ENCODE data around the gene YPEL1. TPM values are rescaled to one million over a fixed set of nuclear protein-coding genes. Genes with fewer than 3 reads are reported as not detected.
"Not testable (repeated sequence)": the region's sequence is repeated elsewhere in the genome, so short reads cannot be mapped to it uniquely, and the experiment has no call there.

YPEL1 gene
- total RNA-seq, 1 donor from 2014 or later: 8.2 TPM

DNA sequence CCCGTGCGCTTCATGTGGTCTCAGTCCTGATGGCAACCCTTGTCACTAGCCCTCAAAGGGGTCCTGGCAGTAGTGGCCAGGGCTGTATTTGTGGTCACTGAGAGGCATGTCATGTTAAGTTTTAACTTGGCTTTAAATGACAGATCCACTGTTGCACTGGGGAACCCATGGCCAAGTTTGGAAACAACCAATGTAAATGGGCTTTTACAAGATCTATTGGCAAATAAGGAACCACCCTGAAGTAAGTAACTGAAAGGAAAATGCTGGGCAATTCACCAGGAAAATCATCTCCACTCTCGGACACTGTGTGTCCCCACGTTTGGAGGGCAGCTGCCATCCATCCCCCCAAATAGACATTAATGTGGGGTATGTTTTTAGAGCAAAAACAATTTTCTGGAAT is 8.4 kb downstream of the YPEL1 start:
- intact Hi-C loops (cut with DNase I): no loop called here
- DNase-seq (ENCODE audit: low spot score): no peak
- no peak for ATAC-seq

DNA sequence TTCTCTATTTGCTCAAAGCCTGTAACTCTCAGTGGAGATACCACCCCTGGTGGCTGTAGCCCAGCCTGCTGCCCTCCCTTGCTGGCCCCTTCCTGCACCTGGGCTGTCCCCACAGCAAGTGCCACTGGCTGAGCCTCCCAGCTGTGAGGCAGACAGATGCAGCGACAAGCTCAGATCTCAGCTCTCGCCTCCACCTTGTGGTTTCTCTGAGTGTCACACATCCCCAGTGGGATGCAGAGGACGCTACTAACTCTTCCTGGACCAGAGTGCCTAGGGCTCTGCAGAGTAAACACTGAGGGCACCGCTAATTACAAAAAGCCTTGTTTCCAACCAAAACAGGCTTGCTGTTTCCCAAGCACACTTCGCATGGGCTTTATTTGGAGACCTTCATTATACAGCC is 8.9 kb downstream of the YPEL1 start:
- DNase-seq (ENCODE audit: low spot score): no peak
- intact Hi-C loops (cut with DNase I): no loop called here
- no peak for ATAC-seq

DNA sequence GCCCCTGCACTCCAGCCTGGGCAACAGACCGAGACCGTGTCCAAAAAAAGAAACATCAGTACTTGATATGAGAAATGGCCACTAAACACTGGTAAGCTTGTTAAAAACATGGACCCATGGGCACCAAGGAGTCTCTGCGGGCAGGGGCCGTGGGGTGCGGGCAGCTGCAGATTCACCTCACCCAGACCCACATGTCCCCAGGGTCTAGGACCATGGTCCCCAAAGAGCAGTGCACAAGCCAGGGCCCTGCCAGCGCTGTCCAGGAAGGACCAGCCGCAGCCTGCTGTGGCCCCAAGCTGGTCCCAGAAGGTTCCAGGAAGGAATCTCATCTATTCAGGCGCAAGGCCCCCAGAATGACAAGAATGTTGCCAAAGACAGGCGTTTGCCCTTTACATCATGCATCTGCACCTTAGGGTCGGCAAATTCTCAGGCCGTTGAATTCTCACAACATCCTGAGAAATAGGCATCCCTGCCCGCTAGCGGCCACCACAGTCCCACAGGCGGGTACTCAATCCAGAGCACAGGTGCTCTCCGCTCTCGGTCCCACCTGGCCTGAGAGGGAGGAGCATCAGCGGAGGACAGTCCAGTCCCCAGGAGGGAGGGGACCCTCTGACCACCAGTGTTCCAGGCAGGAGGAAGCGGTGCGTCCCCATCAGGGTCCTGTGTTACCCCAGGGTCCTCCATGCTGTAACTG is 9.5 kb downstream of the YPEL1 start:
- intact Hi-C loops (cut with DNase I): no loop called here
- no peak for ATAC-seq

DNA sequence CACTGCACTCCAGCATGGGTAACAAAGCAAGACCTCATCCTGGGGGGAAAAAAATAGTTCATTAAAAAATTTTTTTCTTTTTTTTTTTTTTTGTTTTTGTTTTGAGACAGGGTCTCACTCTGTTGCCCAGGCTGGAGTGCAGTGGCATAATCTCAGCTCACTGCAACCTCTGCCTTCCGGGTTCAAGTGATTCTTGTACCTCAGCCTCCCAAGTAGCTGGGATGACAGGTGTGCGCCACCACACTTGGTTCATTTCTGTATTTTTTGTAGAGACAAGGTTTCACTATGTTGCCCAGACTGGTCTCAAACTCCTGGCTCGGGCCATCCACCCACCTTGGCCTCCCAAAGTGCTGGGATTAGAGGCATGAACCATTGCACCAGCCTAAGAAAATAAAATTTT is 11.1 kb downstream of the YPEL1 start:
- DNase-seq (ENCODE audit: low spot score); ATAC-seq; intact Hi-C loops (cut with DNase I): not testable (repeated sequence)

More for the DNA sequence above, 9.5 kb downstream of the YPEL1 start:
- no peak for DNase-seq (ENCODE audit: low spot score)

DNA sequence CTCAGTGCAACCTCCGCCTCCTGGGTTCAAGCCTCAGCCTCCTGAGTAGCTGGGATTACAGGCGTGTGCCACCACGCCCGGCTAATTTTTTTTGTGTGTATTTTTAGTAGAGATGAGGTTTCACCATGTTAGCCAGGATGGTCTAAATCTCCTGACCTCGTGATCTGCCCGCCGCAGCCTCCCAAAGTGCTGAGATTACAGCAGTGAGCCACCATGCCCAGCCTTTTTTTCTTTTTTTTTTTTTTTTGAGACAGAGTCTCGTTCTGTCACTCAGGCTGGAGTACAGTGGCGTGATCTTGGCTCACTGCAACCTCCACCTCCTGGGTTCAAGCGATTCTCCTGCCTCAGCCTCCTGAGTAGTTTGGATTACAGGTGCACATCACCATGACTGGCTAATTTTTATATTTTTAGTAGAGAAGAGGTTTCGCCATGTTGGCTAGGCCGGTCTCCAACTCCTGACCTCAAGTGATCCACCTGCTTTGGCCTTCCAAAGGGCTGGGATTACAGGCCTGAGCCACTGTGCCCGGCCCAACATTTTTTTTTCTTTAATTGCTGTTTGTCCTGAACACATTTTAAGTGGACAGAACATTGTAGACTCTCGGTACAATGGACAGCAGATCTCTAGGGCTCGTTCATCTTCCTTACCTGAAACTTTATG is 14.3 kb downstream of the YPEL1 start:
- intact Hi-C loops (cut with DNase I): not testable (repeated sequence)

DNA sequence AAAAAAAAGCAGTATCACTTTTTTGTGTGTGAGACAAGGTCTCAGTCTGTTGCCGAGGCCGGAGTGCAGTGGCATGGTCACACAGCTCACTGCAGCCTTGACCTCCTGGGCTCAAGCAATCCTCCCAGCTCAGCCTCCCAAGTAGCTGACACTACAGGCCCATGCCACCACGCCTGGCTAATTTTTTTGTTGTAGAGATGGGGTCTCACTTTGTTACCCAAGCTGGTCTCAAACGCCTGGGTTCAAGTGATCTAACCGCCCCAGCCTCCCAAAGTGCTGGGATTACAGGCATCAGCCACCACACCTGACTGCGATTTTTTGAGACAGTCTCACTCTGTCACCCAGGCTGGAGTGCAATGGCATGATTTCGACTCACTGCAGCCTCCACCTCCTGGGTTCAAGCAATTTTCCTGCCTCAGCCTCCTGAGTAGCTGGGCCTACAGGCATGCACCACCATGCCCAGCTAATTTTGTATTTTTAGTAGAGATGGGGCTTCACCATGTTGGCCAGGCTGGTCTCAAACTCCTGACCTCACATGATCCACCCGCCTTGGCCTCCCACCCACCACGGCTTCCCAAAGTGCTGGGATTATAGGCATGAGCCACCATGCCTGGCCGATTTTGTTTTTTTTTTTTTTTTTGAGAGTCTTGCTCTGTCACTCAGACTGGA is 15.3 kb downstream of the YPEL1 start:
- ATAC-seq; intact Hi-C loops (cut with DNase I); DNase-seq (ENCODE audit: low spot score): not testable (repeated sequence)

More for the DNA sequence above, 14.3 kb downstream of the YPEL1 start:
- ATAC-seq; DNase-seq (ENCODE audit: low spot score): not testable (repeated sequence)

DNA sequence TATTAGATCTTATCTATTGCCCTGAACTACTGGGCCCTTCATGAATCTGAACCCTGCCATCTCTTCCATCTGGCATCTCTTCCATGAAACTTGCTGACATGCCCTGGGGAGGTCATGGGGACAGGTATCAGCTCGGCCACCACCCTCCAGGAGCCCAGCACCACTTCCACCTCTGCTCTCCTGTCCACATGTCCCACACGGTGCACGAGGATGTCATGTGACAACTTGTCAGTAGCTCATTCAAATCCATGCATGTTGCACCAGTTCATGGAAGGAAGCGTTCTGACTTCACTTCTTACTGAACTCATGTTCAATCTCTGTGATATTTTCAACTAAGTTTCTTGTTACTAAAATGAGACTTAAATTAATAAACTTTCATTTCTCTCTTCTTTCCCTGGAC is 16.6 kb downstream of the YPEL1 start:
- ATAC-seq (no peak), DNase-seq (ENCODE audit: low spot score) (no peak)
- intact Hi-C loops (cut with DNase I): no loop called here

DNA sequence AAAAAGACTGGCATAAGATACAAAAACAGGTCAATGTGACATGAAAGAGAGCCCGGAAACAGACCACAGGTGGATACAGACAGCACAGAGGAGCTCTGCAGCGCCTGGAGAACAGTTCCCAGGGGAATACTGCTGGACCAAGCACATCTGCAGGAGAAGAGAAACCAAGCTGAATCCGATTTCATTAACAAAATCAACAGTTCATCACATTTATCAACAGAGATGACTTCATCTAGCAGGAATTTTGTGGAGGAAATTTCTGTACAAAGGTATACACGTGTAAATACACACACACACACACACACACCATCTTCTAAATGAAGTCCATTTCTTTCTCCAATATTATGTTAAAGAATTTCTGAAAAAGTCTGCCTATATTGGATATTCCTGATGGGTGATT is 17.1 kb downstream of the YPEL1 start:
- ATAC-seq (no peak), DNase-seq (ENCODE audit: low spot score) (no peak)
- intact Hi-C loops (cut with DNase I): no loop called here

DNA sequence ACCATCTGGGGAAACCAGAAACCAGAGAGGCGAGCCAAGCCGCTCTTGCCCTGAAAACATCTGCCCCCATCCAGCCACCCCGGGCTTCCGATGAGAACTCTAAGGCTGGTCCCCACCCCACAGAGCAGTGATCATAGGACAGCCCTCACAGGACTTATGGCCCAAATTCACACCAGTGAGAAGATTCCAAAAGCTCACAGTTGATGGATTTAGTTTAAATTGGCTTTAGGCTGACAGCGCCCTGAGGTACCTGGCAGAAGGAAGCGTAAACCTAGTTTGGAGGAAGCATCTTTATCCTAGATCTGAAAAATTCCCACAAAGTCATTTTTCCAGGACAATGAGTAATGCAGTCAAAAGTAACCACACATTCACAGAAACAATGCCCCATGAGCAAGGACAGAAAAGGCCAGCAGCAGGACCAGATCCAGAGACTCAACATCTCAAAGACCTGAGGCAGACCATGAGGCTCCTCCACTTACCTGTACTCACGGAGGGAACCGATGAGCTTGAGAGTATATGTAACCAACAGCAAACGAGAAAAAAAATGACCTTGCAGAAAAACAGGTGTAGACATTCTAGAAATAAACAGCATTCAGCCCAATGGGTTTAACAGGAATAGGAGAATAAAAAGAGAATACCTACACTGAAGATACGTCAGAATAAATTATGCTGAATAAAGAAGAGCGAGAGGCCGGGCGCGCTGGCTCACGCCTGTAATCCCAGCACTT is 19.0 kb downstream of the YPEL1 start:
- peak; percentile 46 for ATAC-seq
- DNase-seq (ENCODE audit: low spot score); intact Hi-C loops (cut with DNase I): not testable (repeated sequence)

DNA sequence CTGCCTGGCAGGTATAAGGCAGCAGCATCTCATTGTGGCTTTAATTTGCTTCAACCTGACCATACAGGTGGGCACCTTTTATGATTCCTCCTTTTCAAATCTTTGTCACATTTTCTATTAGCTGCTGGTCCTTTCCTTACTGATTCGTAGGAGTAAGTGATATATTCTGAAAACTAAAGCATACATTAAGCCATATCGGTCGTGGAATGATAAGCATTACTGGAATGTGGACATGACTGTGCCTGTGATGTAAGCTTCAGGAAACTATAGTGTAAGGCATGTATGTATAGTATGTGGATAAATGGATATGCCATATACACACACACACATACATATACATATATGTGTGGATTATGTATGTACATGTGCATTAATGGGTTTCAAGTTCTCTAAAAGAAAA is 20.8 kb downstream of the YPEL1 start:
- no peak for ATAC-seq
- intact Hi-C loops (cut with DNase I): loop anchor here (5.0 kb wide), 1 partner anchor 238 kb away; the partner anchor contains the start of gene PPM1F
- DNase-seq (ENCODE audit: low spot score): no peak

DNA sequence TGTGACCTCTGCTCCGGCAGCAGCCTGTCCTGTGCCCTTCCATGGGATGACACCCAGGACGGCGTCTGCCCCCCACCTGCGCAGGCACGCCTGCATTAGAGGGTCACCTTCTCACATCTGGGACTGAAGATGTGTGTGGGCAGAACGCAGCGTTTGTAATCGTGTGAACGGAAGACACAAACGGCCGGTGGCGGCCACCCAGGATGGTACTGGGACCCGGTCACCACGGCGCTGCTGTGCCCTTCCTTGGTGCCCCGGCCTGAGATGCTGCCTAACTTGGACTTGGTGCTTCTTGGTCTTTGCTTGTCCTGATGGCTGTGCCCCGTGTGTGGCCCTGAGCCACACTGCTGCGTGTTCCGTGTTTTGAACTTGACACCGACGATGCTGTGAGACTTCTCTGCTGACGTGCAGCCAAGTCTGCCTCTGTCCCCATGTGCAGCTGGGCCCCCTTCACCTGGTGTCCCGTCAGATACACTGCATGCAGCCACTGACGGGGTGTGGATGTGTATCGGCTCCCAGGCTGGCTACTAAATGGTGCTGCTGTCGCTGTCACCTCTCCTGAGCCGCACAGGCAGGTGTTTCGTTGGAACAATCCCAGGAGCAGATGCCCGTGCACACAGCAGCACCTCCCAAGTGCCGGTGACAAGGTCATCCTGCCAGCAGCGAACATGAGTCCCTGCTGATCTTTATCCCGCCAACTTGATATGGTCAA is 21.4 kb downstream of the YPEL1 start:
- ATAC-seq (peak; percentile 15), DNase-seq (ENCODE audit: low spot score) (no peak)
- intact Hi-C loops (cut with DNase I): loop anchor here (5.0 kb wide), 1 partner anchor 238 kb away; the partner anchor contains the start of gene PPM1F

DNA sequence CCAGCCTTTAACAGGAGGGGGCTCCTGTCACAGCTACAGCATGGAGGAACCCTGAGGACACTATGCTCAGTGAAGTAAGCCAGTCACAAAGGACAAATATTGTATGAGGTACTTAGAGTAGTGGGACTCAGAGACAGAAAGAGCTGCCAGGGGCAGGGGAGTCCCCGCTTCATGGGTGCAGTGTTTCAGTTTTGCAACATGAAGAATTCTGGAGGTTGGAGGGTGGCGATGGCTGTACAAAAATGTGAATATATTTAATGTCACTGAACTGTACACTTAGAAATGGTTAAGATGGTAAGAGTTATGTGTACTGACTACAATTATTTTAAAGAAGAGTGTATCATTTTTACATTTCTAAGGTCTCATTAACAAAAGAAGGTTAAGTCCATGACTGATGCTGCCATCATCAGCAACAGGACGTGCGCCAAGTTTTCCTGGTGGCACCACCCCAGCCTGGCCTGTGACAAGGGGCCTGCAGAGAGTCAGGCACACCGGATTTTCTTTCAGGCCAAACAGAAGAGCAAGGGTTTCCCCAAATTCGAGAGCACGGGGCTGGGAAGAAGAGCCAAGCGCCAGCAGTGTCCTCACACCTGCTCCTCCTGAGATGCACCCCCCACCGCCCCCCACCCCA is 22.1 kb downstream of the YPEL1 start:
- intact Hi-C loops (cut with DNase I): loop anchor here (5.0 kb wide), 1 partner anchor 239 kb away; the partner anchor contains the start of gene PPM1F
- no peak for DNase-seq (ENCODE audit: low spot score)
- ATAC-seq: no peak

DNA sequence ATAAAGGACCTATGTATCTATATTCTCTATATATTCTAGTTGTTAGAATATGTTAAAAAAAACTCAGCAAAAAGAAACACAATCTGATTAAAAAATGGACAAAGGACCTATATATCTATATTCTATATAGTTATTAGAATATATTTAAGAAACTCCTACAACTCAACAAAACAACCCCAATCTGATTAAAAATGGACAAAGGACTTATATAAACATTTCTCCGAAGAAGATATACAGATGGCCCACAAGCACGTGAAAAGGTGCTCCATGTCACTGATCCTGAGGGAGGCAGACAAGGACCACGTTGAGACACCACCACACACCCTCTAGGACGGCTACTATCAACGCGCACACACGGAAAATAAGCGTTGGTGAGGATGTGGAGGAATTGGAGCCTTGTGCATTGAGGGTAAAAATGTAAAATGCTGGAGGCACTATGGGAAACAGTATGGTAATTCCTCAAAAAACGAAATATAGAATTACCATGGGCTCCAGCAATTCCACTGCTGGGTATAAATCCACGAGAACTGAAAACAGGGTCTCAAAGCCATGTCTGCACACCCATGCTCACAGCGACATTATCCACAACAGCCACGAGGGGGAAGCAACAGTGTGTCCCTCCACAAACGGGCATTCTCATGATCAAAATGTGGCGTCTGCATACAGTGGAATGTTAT is 22.7 kb downstream of the YPEL1 start:
- DNase-seq (ENCODE audit: low spot score) (peak; percentile 79), ATAC-seq (peak; percentile 93)
- intact Hi-C loops (cut with DNase I): loop anchor here (5.0 kb wide), 1 partner anchor 239 kb away; the partner anchor contains the start of gene PPM1F

DNA sequence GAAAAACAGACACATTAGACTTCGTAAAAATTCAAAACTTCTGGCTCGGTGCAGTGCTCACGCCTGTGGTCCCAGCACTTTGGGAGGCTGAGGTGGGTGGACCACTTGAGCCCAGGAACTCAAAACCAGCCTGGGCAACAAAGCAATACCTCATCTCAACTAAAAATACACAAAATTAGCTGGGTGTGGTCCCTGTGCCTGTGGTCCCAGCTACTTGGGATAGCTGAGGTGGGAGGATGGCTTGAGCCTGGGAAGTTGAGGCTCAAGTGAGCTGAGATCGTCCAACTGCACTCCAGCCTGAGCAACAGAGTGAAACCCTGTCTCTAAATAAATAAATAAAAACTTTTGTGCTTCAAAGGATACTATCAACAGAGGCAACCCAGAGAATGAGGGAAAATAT is 23.7 kb downstream of the YPEL1 start:
- ATAC-seq (no peak), DNase-seq (ENCODE audit: low spot score) (no peak)
- intact Hi-C loops (cut with DNase I): loop anchor here (5.0 kb wide), 1 partner anchor 240 kb away; the partner anchor contains the start of gene PPM1F

DNA sequence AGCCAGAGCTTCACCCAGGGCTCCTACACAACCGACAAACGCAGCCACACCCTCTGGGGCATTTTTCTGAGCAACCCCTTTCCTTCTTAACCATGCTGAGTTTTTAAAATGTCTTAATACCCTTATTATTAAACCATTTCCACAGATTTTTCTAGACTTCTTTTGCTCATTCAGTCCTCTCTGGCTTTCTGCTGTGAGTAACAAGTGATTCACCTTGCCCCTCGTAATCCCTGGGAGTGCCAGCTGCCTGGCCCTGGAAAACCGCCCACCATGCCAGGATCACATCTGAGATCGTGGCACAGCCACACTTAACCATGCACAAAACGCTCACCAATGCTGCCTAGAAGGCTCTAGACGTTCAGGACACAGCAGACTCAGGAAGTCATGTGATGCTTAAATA is 25.4 kb downstream of the YPEL1 start:
- DNase-seq (ENCODE audit: low spot score) (no peak), ATAC-seq (no peak)
- intact Hi-C loops (cut with DNase I): loop anchor here (5.0 kb wide), 1 partner anchor 242 kb away; the partner anchor contains the start of gene PPM1F

DNA sequence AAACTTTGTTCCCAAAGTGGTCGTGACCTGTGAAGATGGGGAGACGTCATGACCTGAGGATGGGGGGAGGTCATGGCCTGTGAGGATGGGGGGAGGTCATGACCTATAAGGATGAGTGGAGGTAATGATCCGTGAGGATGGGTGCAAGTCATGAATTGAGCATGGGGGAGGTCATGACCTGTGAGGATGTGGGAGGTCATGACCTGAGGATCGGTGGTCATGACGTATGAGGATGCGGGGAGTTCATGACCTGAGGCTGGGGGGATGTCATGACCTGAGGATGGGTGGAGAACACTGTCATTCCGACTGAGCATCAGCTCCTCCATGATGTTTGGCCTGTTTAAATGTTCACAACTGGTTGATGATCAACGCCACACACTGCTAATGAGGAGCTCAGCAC is 25.9 kb downstream of the YPEL1 start:
- no peak for DNase-seq (ENCODE audit: low spot score)
- ATAC-seq: no peak
- intact Hi-C loops (cut with DNase I): loop anchor here (5.0 kb wide), 1 partner anchor 243 kb away; the partner anchor contains the start of gene PPM1F

DNA sequence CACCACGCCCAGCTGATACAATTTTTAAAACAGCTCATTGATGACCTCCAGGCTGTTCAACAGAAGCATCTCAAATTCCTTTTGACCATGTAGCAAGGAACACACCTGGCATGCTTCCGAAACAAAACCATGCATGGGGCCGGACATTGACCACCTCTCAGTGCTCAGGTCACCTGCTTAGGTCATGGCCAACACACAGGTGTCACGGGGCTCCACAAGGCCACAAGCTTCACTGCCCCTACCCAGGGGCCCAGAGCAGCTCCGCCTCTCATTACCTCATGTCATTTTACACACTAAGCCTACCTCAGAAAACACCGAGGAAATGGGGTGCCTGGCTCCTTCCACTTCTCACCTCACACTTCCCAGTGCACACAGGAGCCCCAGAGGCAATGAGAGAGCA is 26.6 kb downstream of the YPEL1 start:
- no peak for ATAC-seq
- DNase-seq (ENCODE audit: low spot score): no peak
- intact Hi-C loops (cut with DNase I): no loop called here

Data from sciatic nerve (tissue), 2 donors.